Neural progenitor cell (in vitro differentiated cells): ENCODE data around the gene PAX5. TPM values are rescaled to one million over a fixed set of nuclear protein-coding genes. Genes with fewer than 3 reads are reported as not detected.
A peak's percentile ranks its signal among the peaks of the same experiment; 100 is the strongest.

ENCODE experiments used
- DNase-seq: peaks from one replicate; pipeline ENCODE4 v3.0.0-alpha.2; 2016; ENCODE audit warnings: low spot score
- H2AFZ ChIP-seq: fragments of 200-600 bp; sonication (generic); replicated peaks from 2 replicates; pipeline ENCODE4 v1.6.1; 2016; ENCODE audit warnings: antibody characterized with exemption
- H3F3A ChIP-seq: fragments of 200-600 bp; sonication (generic); 2 replicates; pipeline ENCODE4 v1.6.1; 2016; ENCODE audit warnings: antibody characterized with exemption, low read depth
- H3K27ac ChIP-seq: fragments of 200-600 bp; sonication (generic); 2 replicates; pipeline ENCODE4 v1.5.1; 2016; ENCODE audit warnings: mild to moderate bottlenecking
- H3K27me3 ChIP-seq: fragments of 200-600 bp; sonication (generic); 2 replicates; pipeline ENCODE4 v1.6.1; 2016; ENCODE audit warnings: mild to moderate bottlenecking, moderate library complexity
- H3K36me3 ChIP-seq: fragments of 200-600 bp; sonication (generic); 2 replicates; pipeline ENCODE4 v1.5.1; 2016
- H3K4me1 ChIP-seq: fragments of 200-600 bp; sonication (generic); 2 replicates; pipeline ENCODE4 v1.6.1; 2016; ENCODE audit warnings: mixed run types
- H3K4me2 ChIP-seq: fragments of 200-600 bp; sonication (generic); 2 replicates; pipeline ENCODE4 v1.6.1; 2016
- H3K4me3 ChIP-seq: fragments of 200-600 bp; sonication (generic); 2 replicates; pipeline ENCODE4 v1.5.1; 2016
- H3K79me2 ChIP-seq: fragments of 200-600 bp; sonication (generic); 2 replicates; pipeline ENCODE4 v1.6.1; 2016; ENCODE audit warnings: low read depth
- H3K9ac ChIP-seq: fragments of 200-600 bp; sonication (generic); 2 replicates; pipeline ENCODE4 v1.6.1; 2016
- H3K9me3 ChIP-seq: fragments of 200-600 bp; sonication (generic); 2 replicates; pipeline ENCODE4 v1.5.1; 2016; ENCODE audit warnings: low read depth
- H4K20me1 ChIP-seq: fragments of 200-600 bp; sonication (generic); 2 replicates; pipeline ENCODE4 v1.6.1; 2016; ENCODE audit warnings: low read depth
- H3K27ac Mint-ChIP-seq: 3 replicates; pipeline ENCODE4 v1.8.0; 2021; ENCODE audit warnings: mixed read lengths
- H3K27me3 Mint-ChIP-seq: 2 replicates; pipeline ENCODE4 v1.8.0; 2022; ENCODE audit warnings: low read depth, mild to moderate bottlenecking, inconsistent platforms, moderate library complexity, mixed read lengths; ENCODE audit not compliant: insufficient read depth
- H3K36me3 Mint-ChIP-seq: 3 replicates; pipeline ENCODE4 v1.8.0; 2021; ENCODE audit warnings: mixed read lengths
- H3K4me1 Mint-ChIP-seq: 3 replicates; pipeline ENCODE4 v1.8.0; 2021; ENCODE audit warnings: mixed read lengths
- H3K4me3 Mint-ChIP-seq: 3 replicates; pipeline ENCODE4 v1.8.0; 2021; ENCODE audit warnings: mild to moderate bottlenecking, moderate library complexity, mixed read lengths
- H3K9me3 Mint-ChIP-seq: 3 replicates; pipeline ENCODE4 v1.8.0; 2020; ENCODE audit warnings: mixed read lengths
- CTCF ChIP-seq: fragments of 200-600 bp; sonication (generic); IDR thresholded peaks from 2 replicates; pipeline ENCODE4 v1.5.1; 2017; ENCODE audit warnings: antibody characterized with exemption, mild to moderate bottlenecking
- EZH2 ChIP-seq: fragments of 200-600 bp; sonication (generic); IDR thresholded peaks from 2 replicates; pipeline ENCODE4 v1.6.1; 2017; ENCODE audit warnings: antibody characterized with exemption, mild to moderate bottlenecking, moderate library complexity
- EZH2phosphoT487 ChIP-seq: fragments of 200-600 bp; sonication (generic); IDR thresholded peaks from 2 replicates; pipeline ENCODE4 v1.6.1; 2017; ENCODE audit warnings: antibody characterized with exemption
- total RNA-seq: library from RNA; depleted of rRNA; stranded (reverse); fragments of >200 nt; gene quantifications from 2 replicates; pipeline ENCODE4 v1.2.3, GENCODE V29; 2015; ENCODE audit warnings: low replicate concordance

The PAX5 gene
- total RNA-seq, 1 donor from 2014 or later = not detected

GRCh38 chr9:37053684-37054362 lies 19.8 kb upstream of the PAX5 start:
- Mint-ChIP-seq H3K9me3 (no peaks in the 10 kb centered on the region), H3K4me1 (peaks cover 12% of the 10 kb centered on the region), H3K27me3 (peaks cover 21% of the 10 kb centered on the region), H3K36me3 (no peaks in the 10 kb centered on the region), H3K27ac (no peak overlapping the region), H3K4me3 (no peak overlapping the region)
- no peak overlapping the region for H2AFZ ChIP-seq
- no peaks in the 10 kb centered on the region for H3K36me3 ChIP-seq
- no peaks in the 10 kb centered on the region for H3K9me3 ChIP-seq
- no peaks in the 10 kb centered on the region for H3K27me3 ChIP-seq
- peak overlapping the region; percentile 31 for H3K4me2 ChIP-seq
- DNase-seq = peak; percentile 58
- H3K27ac ChIP-seq = no peak overlapping the region
- peaks cover 5% of the 10 kb centered on the region for H3F3A ChIP-seq
- no peak overlapping the region for H3K9ac ChIP-seq
- TF ChIP-seq EZH2 (no peak), EZH2phosphoT487 (peak; percentile 28)
- no peaks in the 10 kb centered on the region for H3K79me2 ChIP-seq
- H3K4me1 ChIP-seq = peaks cover 16% of the 10 kb centered on the region
- no peak overlapping the region for H3K4me3 ChIP-seq
- peaks cover 7% of the 10 kb centered on the region for H4K20me1 ChIP-seq

- peaks cover 7% of the 10 kb centered on the region for H3K27me3 Mint-ChIP-seq
These were observed 12.6 kb upstream of the PAX5 start for GRCh38 chr9:37046683-37047082.

GRCh38 chr9:37042421-37042820 lies 8.4 kb upstream of the PAX5 start:
- Histone ChIP-seq H3K4me1 (peaks cover 41% of the 10 kb centered on the region), H4K20me1 (peaks cover 10% of the 10 kb centered on the region), H3K79me2 (no peaks in the 10 kb centered on the region), H3K36me3 (no peaks in the 10 kb centered on the region), H3K9me3 (no peaks in the 10 kb centered on the region), H2AFZ (no peak overlapping the region), H3K9ac (no peak overlapping the region), H3K27ac (no peak overlapping the region), H3F3A (peaks cover 35% of the 10 kb centered on the region), H3K4me3 (no peak overlapping the region), H3K4me2 (no peak overlapping the region), H3K27me3 (peaks cover 32% of the 10 kb centered on the region)
- no peak for TF ChIP-seq CTCF
- TF ChIP-seq EZH2phosphoT487 = no peak
- TF ChIP-seq EZH2 = no peak
- no peak overlapping the region for H3K27ac Mint-ChIP-seq
- H3K4me1 Mint-ChIP-seq = peaks cover 45% of the 10 kb centered on the region
- H3K36me3 Mint-ChIP-seq = no peaks in the 10 kb centered on the region
- peaks cover 2% of the 10 kb centered on the region for H3K9me3 Mint-ChIP-seq
- peaks cover 34% of the 10 kb centered on the region for H3K27me3 Mint-ChIP-seq
- H3K4me3 Mint-ChIP-seq = no peak overlapping the region
- DNase-seq = no peak

More at GRCh38 chr9:37046683-37047082, 12.6 kb upstream of the PAX5 start:
- Histone ChIP-seq H3K9me3 (no peaks in the 10 kb centered on the region), H3K4me1 (peaks cover 6% of the 10 kb centered on the region), H3K27me3 (no peaks in the 10 kb centered on the region), H4K20me1 (no peaks in the 10 kb centered on the region), H3K4me2 (no peak overlapping the region), H3K36me3 (no peaks in the 10 kb centered on the region), H3K9ac (no peak overlapping the region), H2AFZ (no peak overlapping the region), H3K27ac (no peak overlapping the region), H3K4me3 (no peak overlapping the region), H3F3A (no peaks in the 10 kb centered on the region), H3K79me2 (no peaks in the 10 kb centered on the region)
- DNase-seq = no peak
- Mint-ChIP-seq H3K27ac (peak overlapping the region; percentile 26), H3K4me1 (peaks cover 18% of the 10 kb centered on the region), H3K36me3 (no peaks in the 10 kb centered on the region), H3K4me3 (no peak overlapping the region), H3K9me3 (peaks cover 2% of the 10 kb centered on the region)
- TF ChIP-seq EZH2 = no peak

- no peak overlapping the region for H3K27ac Mint-ChIP-seq
- H3K4me2 ChIP-seq = peak overlapping the region; percentile 58
- peaks cover 50% of the 10 kb centered on the region for H3K27me3 ChIP-seq
- H3K79me2 ChIP-seq = no peaks in the 10 kb centered on the region
- peaks cover 56% of the 10 kb centered on the region for H3K4me1 ChIP-seq
- peaks cover 16% of the 10 kb centered on the region for H4K20me1 ChIP-seq
- no peak overlapping the region for H2AFZ ChIP-seq
- H3K27ac ChIP-seq = no peak overlapping the region
- TF ChIP-seq EZH2 (no peak), CTCF (no peak), EZH2phosphoT487 (no peak)
- no peaks in the 10 kb centered on the region for H3K9me3 ChIP-seq
- peaks cover 47% of the 10 kb centered on the region for H3K27me3 Mint-ChIP-seq
- peaks cover 2% of the 10 kb centered on the region for H3K9me3 Mint-ChIP-seq
- H3K9ac ChIP-seq = no peak overlapping the region
- H3K36me3 ChIP-seq = no peaks in the 10 kb centered on the region
- no peak overlapping the region for H3K4me3 Mint-ChIP-seq
- no peaks in the 10 kb centered on the region for H3K36me3 Mint-ChIP-seq
- H3F3A ChIP-seq = peaks cover 53% of the 10 kb centered on the region
- H3K4me1 Mint-ChIP-seq = peaks cover 55% of the 10 kb centered on the region
- peak; percentile 53 for DNase-seq
- H3K4me3 ChIP-seq = no peak overlapping the region
These were observed 6.5 kb upstream of the PAX5 start for GRCh38 chr9:37040508-37041127.
